Dermis blood vessel endothelial cell (primary cell): ENCODE data around the gene CXCL3. TPM values are rescaled to one million over a fixed set of nuclear protein-coding genes. Genes with fewer than 3 reads are reported as not detected.
A peak's percentile ranks its signal among the peaks of the same experiment; 100 is the strongest.

Source experiments
- DNase-seq: peaks from one replicate; pipeline ENCODE4 v3.0.0; 2010
- total RNA-seq: library from RNA; depleted of rRNA; stranded (reverse); fragments of >200 nt; gene quantifications from 2 replicates; pipeline ENCODE4 v1.2.3, GENCODE V29; 2014

The CXCL3 gene
- total RNA-seq, 1 donor from 2014 or later, result 0.85 TPM

- no peak for DNase-seq
These were observed 26.4 kb downstream of the CXCL3 start for GRCh38 chr4:74012130-74012529.

- no peak for DNase-seq
These were observed 29.2 kb downstream of the CXCL3 start for GRCh38 chr4:74009307-74009706.

GRCh38 chr4:74006009-74006476 lies 32.4 kb downstream of the CXCL3 start:
- DNase-seq, result no peak

- no peak for DNase-seq
These were observed 33.0 kb downstream of the CXCL3 start for GRCh38 chr4:74005528-74005927.

GRCh38 chr4:74004668-74005067 lies 33.8 kb downstream of the CXCL3 start:
- no peak for DNase-seq

GRCh38 chr4:74000301-74000700 lies 38.2 kb downstream of the CXCL3 start:
- DNase-seq, result no peak

- peak; percentile 52 for DNase-seq
These were observed 40.2 kb downstream of the CXCL3 start, which contains the start of gene CXCL5 for GRCh38 chr4:73998040-73999011. Gene CXCL5, minus strand, starts transcription at chr4:73998677. Its CDS starts 96 bp downstream, at chr4:73998581.

- no peak for DNase-seq
These were observed 46.4 kb downstream of the CXCL3 start for GRCh38 chr4:73992050-73992449.

- DNase-seq, result no peak
These were observed 46.8 kb downstream of the CXCL3 start for GRCh38 chr4:73991742-73992000.

- no peak for DNase-seq
These were observed 47.3 kb downstream of the CXCL3 start for GRCh38 chr4:73990988-73991741.

GRCh38 chr4:73989928-73990327 lies 48.6 kb downstream of the CXCL3 start:
- DNase-seq, result no peak

- DNase-seq, result no peak
These were observed 49.5 kb downstream of the CXCL3 start for GRCh38 chr4:73989031-73989430.

GRCh38 chr4:73988061-73988460 lies 50.4 kb downstream of the CXCL3 start, which contains the start of gene PPBP:
Gene PPBP, minus strand, starts transcription at chr4:73988190. Its CDS starts 87 bp downstream, at chr4:73988103.
- no peak for DNase-seq

Other genes starting within 250 kb of the CXCL3 start
- 0.37 and 0.68 TPM in 2 replicates for gene CXCL6, start 202.0 kb downstream of the CXCL3 start, total RNA-seq
- 0.34 TPM in 1 of 2 replicates, not detected in the other for gene PF4V1, start 185.4 kb downstream of the CXCL3 start, total RNA-seq
- gene CXCL1, start 169.3 kb downstream of the CXCL3 start, total RNA-seq, result 11.4 and 16.5 TPM in 2 replicates
- not detected in 2 replicates for gene PF4, start 56.7 kb downstream of the CXCL3 start, total RNA-seq
- gene PPBP, start 50.5 kb downstream of the CXCL3 start, total RNA-seq, result not detected in 2 replicates
- gene CXCL5, start 40.0 kb downstream of the CXCL3 start, total RNA-seq, result 0.23 and 0.51 TPM in 2 replicates
- 1.2 and 5.6 TPM in 2 replicates for gene CXCL2, start 60.5 kb upstream of the CXCL3 start, total RNA-seq
- gene MTHFD2L, start 119.4 kb upstream of the CXCL3 start, total RNA-seq, result 19.8 and 33.5 TPM in 2 replicates